Stimulated activated CD4-positive, alpha-beta T cell treated with anti-CD3 and anti-CD28 coated beads, Interleukin-1b, Interleukin-23, amount 100 ng/mL, for 48 hours (primary cell): ENCODE data around the gene DIRAS2.
A peak's percentile ranks its signal among the peaks of the same experiment; 100 is the strongest.
"Not testable (repeated sequence)": the region's sequence is repeated elsewhere in the genome, so short reads cannot be mapped to it uniquely, and the experiment has no call there.

ENCODE experiments used
- DNase-seq: peaks from one replicate; pipeline ENCODE4 v3.0.0-alpha.2; 2020

DIRAS2 gene, protein sequence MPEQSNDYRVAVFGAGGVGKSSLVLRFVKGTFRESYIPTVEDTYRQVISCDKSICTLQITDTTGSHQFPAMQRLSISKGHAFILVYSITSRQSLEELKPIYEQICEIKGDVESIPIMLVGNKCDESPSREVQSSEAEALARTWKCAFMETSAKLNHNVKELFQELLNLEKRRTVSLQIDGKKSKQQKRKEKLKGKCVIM

DNA sequence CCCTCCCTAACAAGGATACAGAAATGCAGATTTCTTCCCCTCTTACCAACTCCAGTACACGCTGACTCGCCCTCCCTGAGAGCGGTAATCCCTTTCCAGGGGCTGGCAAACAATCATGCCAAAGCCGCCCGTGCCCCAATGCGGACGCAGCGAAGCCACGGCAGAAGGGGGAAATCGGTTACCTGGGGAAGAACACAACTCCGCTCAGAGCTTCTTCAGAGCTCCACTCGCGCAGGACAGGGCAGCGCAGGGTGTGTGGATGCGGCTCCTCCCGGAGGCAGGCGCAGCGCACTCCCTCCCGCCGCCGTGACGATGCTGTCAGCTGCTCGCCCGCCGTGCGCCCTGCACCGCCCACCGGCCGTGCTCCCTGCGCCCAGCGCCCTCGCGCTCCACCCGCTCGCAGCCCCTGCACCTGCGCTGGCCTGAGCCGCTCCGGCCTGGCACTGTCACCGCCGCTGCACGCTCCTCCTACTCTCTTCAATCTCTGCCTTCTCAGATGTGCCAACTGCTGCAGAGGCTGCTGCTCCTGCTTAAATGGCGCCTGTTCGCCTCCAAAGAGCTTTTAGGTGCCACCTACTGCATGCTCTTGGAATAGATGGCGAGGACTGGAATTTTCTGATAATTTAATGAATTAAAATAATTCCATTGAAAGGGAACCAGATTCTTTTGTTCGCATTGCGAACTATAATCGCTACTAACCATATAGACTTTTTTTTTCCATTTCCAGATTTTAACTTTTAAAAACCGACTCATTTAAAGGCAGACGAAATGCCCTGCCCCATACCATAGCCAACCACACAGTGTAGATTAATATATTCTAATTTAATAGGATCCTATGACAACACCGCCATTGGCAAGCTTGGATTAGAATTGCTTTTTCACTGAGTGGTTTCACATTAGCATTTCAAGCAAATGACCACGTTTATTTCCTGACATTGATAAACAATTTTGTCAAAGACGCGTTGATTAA, at the start of gene DIRAS2:
Gene DIRAS2 (minus strand): TSS at position 255 of the 970 bp plus-strand sequence. CDS start 28,997 bp downstream, outside the sequence.
- peak; percentile 9 for DNase-seq

DNA sequence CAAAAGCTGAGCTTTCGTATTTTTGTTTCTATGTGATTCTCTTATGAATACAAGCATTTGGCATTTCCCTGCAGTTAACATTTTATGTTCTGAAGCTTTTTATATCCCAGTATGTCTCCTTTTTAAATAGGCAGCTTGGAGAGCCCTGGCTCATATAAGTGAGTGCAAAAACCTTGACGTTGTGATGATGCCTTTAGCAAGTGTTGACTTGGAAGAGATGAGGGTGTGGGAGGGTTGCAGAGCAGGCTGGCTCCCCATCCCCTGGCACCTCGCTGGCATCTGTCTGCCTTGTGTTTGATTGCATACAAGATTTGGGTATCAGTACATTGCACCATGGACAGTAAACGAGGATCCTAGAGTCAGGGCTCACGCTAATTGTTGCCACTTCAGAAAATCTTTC, 42.1 kb upstream of the DIRAS2 start:
- no peak for DNase-seq

GRCh38 chr9:90684106-90684505, 41.5 kb upstream of the DIRAS2 start:
- no peak for DNase-seq

DNA sequence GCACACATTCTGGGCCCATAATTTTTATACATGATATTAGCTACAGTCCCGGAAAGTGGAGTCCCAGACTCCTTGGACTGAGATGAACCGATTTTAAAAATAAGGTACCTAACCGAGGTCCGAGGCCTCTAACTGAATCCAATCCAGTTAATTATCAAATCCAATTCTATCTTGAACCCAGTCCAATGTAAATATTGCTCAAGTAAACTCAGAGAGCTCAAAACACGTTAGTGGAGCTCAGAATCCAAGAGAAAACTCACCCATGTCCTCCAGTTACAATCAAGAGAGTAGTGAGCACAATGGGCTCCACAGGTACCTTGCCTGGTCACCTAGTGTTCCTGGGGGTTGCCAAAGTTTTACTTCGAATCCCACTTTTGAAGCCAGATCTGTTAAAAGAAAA, 37.9 kb upstream of the DIRAS2 start:
- DNase-seq: no peak

GRCh38 chr9:90665072-90665471, 22.4 kb upstream of the DIRAS2 start:
- no peak for DNase-seq

DNA sequence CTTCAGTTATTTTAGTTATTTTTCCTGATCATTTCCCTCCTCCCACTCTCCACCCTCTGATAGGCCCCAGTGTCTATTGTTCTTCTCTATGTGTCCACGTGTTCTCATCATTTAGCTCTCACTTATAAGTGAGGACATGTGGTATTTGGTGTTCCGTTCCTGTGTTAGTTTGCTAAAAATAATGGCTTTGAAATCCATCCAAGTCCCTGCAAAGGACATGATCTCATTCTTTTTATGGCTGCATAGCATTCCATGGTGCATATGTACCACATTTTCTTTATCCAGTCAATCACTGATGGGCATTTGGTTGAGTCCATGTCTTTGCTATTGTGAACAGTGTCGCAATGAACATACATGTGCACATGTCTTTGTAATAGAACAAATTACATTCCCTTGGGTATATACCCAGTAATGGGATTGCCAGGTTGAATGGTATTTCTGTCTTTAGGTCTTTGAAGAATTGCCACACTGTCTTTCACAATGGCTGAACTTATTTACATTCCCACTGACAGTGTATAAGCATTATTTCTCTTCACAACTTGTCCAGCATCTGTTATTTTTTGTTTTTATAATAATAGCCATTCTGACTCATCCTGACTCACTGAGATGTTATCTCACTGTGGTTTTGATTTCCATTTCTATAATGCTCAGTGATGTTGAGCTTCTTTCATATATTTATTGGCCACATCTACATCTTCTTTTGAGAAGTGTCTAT, 17.2 kb upstream of the DIRAS2 start:
- DNase-seq: no peak

DNA sequence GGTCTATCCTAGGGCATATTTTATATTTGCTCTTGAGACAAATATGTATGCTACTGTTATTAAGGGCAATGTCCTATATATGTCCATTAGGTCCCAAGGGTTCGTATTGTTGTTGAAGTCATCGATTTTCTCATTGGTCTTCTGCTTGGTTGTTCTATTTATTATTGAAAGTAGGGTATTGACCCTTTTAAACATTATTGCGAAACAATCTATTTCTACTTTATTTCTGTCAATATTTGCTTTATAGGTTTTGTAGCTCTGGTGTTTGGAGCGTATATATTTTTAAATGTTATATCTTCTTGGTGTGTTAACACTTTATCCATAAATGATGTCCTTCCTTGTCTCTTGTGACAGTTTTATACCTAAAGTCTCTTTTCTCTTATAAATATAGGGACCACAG, 16.2 kb upstream of the DIRAS2 start:
- no peak for DNase-seq

DNA sequence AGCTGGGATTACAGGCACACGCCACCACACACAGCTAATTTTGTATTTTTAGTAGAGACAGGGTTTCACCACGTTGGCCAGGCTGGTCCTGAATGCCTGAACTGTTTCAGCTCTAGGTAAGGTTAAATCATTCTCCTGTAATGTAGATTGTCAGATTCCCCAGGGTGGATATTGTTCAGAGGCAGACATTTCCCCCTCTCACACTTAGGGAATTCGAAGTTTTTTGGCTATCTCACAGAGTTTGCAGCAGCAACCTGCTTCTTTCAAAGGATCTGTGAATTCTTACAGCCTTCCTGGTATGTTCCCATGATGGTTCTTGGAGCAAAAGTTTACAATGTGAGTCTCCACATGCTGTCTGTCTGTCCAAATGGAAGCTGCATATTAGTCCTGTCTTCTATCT, 15.6 kb upstream of the DIRAS2 start:
- no peak for DNase-seq

DNA sequence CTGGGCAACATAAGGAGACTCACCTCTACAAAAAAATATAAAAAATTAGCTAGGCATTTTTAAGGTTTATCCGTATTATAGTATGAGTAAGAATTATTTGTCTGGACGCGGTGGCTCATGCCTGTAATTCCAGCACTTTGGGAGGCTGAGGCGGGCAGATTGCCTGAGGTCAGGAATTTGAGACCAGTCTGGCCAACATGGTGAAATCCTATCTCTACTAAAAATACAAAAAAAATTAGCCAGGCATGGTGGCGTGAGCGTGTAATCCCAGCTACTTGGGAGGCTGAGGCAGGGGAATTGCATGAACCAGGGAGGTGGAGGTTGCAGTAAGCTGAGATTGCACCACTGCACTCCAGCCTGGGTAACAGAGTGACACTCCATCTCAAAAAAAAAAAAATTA, 14.3 kb upstream of the DIRAS2 start:
- not testable (repeated sequence) for DNase-seq

- no peak for DNase-seq
Measured at GRCh38 chr9:90651246-90651645, 8.6 kb upstream of the DIRAS2 start.

GRCh38 chr9:90647843-90648242, 5.2 kb upstream of the DIRAS2 start:
- no peak for DNase-seq

DNA sequence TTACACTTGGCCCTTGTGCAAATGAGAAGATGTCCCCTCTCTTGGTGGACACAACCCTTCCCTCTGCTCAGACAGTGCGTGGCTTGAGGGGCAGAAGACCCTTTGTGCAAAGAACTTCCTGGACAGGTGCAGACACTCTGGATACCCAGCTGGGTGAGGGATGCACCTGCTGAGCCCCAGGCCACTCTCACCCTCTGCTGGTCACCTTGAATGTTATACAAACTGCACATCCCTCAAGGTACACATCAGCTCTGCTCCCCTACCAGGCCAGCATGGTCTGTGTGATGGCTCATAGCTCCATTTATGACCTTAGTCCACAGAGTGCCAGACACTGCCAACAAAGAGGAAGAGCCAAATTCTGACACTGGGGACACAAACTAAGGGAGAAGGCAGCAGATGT, 3.1 kb upstream of the DIRAS2 start:
- no peak for DNase-seq

GRCh38 chr9:90641884-90642487, 638 bp downstream of the DIRAS2 start:
- DNase-seq: no peak

DNA sequence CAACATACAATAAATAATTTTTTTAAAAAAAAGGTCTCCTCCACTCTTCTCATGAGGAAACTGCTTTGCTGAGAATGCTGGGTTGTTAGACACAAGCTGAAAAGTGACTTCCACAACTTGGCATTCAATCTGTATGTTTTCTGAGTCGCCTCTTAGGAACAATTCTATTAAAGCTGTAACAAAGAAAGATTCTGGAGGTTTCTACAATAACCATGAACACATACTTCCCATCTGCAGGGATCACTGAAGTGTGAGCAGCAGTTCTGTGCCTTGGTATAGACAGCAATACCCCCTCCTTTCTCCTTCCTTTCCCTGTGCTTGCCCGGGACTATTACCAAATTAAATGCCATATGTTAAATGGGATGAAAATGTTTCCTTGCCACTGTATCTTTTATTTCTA, 1.5 kb downstream of the DIRAS2 start:
- no peak for DNase-seq

DNA sequence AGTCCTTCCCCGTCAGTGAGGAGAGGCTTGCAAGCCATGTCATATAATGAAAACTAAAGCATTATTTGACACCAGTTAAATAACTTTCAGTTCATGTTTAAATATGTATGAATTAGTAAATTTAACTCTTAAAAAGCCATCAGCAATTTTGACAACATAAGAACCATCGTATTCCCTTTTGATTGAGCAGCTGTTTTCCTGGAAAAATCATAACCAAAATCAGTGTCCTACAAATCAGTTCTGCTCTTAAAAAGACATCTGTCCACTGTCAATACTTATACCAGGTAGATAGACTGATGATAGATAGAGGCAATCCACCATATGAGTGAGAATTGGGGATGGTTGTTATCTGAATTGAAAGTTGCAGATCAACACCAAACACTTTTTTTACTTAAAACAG, 2.3 kb downstream of the DIRAS2 start:
- DNase-seq: no peak

DNA sequence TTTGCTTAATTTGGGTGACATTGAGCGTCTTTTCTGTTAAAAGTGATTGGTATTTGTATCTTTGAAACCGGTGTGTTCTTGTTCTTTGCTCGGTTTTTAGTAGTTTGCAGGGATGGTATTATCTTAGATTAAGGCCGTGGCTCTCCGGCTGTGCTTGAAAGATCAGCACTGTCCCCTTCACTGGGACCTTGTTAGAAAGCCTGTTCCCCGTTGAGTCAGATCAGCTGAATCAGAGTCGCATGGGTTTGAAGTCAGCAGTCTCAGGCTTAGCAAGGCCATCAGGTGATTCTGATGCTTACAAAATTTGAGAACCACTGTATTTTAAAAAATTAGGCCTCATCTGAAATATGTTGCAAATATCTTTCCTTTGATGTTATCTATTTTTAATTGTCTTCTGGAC, 5.0 kb downstream of the DIRAS2 start:
- DNase-seq: no peak

- no peak for DNase-seq
Measured at GRCh38 chr9:90632647-90633207, 9.9 kb downstream of the DIRAS2 start.

- DNase-seq: no peak
Measured at GRCh38 chr9:90631964-90632363, 10.7 kb downstream of the DIRAS2 start.

GRCh38 chr9:90629991-90630390, 12.6 kb downstream of the DIRAS2 start:
- DNase-seq: no peak

- no peak for DNase-seq
Measured at GRCh38 chr9:90629354-90629753, 13.3 kb downstream of the DIRAS2 start.

DNA sequence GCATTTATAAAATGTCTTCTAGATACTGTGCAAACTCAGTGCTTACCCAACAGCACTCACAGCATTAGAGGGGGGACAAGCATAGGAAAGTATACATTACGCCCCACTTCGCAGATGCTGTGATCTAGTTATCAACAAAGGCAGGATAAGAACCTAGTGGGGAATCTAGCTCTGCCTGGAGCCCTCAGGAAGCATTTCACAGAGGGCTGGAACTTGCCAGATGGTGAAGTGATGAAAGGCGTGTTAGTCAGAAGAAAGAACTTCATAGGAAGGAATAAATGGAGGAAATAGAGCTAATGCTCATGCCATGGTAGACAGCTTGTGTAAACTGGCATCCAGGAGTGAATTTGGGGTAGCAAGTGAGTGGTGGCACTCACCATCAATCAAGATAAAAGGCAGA, 25.8 kb downstream of the DIRAS2 start:
- DNase-seq: no peak

DNA sequence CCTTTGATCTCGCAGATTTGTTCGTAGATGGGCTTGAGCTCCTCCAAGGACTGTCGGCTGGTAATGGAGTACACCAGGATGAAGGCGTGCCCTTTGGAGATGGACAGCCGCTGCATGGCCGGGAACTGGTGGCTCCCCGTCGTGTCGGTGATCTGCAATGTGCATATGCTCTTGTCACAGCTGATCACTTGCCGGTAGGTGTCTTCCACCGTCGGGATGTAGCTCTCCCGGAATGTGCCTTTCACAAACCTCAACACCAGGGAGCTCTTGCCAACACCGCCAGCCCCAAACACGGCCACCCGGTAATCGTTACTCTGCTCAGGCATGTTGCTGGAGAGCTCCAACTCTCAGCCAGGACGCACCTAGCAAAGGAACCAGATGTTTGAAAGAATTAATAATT, 29.1 kb downstream of the DIRAS2 start:
- no peak for DNase-seq

GRCh38 chr9:90612957-90613356, 29.7 kb downstream of the DIRAS2 start:
- DNase-seq: no peak
